ENCODE data around the gene CCND1. TPM values are rescaled to one million over a fixed set of nuclear protein-coding genes. Genes with fewer than 3 reads are reported as not detected.
"Not testable (repeated sequence)": the region's sequence is repeated elsewhere in the genome, so short reads cannot be mapped to it uniquely, and the experiment has no call there.

The CCND1 gene
- total RNA-seq, 1 experiment from 2014 or later, result 372 TPM

GRCh38 chr11:69620683-69621290 is 20.2 kb upstream of the CCND1 start:
- no peak for TF ChIP-seq CTCF (conservative IDR thresholded peaks at IDR 0.05)
- Histone ChIP-seq H3K18ac (ENCODE audit: insufficient read length, low read depth, low read length) (no peak overlapping the region), H3T11ph (ENCODE audit: low read length) (no peak overlapping the region), H2AFZ (ENCODE audit: low read length) (no peak overlapping the region), H3K79me2 (ENCODE audit: insufficient read depth, low read length) (no peaks in the 10 kb centered on the region), H4K5ac (ENCODE audit: insufficient read length, low read depth, low read length) (no peak overlapping the region), H3K14ac (ENCODE audit: insufficient read depth, low read length) (no peak overlapping the region), H3K23me2 (ENCODE audit: insufficient read length, low read depth, low read length, poor library complexity, severe bottlenecking) (no peaks in the 10 kb centered on the region), H4K91ac (ENCODE audit: insufficient read length, low read depth, low read length) (no peak overlapping the region), H3K9me3 (ENCODE audit: control insufficient read depth, low read depth, low read length) (no peaks in the 10 kb centered on the region), H3K56ac (ENCODE audit: insufficient read length, low read depth, low read length) (no peak overlapping the region), H2BK15ac (ENCODE audit: low read depth, low read length) (no peak overlapping the region), H3K9ac (ENCODE audit: extremely low read depth, insufficient read length, low read length) (no peak overlapping the region), H2BK12ac (ENCODE audit: insufficient read length, low read depth, low read length) (no peak overlapping the region), H2BK5ac (ENCODE audit: insufficient read length, low read length) (no peak overlapping the region), H3K27me3 (ENCODE audit: insufficient read depth, low read length) (no peaks in the 10 kb centered on the region), H4K8ac (replicated peaks; ENCODE audit: insufficient read length, low read depth, low read length) (no peak overlapping the region), H4K20me1 (ENCODE audit: control insufficient read depth, insufficient read depth, insufficient read length) (no peaks in the 10 kb centered on the region), H3K4me2 (ENCODE audit: insufficient read depth, insufficient read length, low read length) (no peak overlapping the region), H3K4ac (ENCODE audit: low read depth, low read length) (no peak overlapping the region), H2AK5ac (ENCODE audit: insufficient read length, low read length) (no peak overlapping the region), H3K27ac (ENCODE audit: insufficient read length, low read depth, low read length) (no peak overlapping the region), H2BK120ac (ENCODE audit: low read depth, low read length, poor library complexity, severe bottlenecking) (no peak overlapping the region), H2BK20ac (ENCODE audit: low read depth, low read length, poor library complexity, severe bottlenecking) (no peak overlapping the region), H3K4me1 (ENCODE audit: insufficient read depth, low read length) (no peaks in the 10 kb centered on the region), H3K79me1 (ENCODE audit: insufficient read depth, low read depth, low read length, poor library complexity, severe bottlenecking) (no peaks in the 10 kb centered on the region), H3K23ac (ENCODE audit: insufficient read length, low read depth, low read length) (no peak overlapping the region)
- peaks cover 3 to 9% of the 10 kb centered on the region in 2 experiments; a peak in 3 of 4 replicates for H3K4me1 Mint-ChIP-seq
- no CpG with 5 or more reads among the region's 2 CpGs for WGBS (ENCODE audit: extremely low coverage, insufficient read length, low lambda C conversion rate)
- DNase-seq, result no peak
- H3K9me3 Mint-ChIP-seq, result no peaks in the 10 kb centered on the region; a peak in 2 of 5 replicates
- no peak overlapping the region for H3K27ac Mint-ChIP-seq
- no peaks in the 10 kb centered on the region for H3K36me3 Mint-ChIP-seq (ENCODE audit: insufficient read depth in 1 of 3, low read depth in 3 of 3)
- H3K27me3 Mint-ChIP-seq (ENCODE audit: low read depth), result peaks cover 2% of the 10 kb centered on the region
- H3K4me3 Mint-ChIP-seq, result no peak overlapping the region

GRCh38 chr11:69622097-69622681 is 18.8 kb upstream of the CCND1 start:
- H3K36me3 Mint-ChIP-seq (ENCODE audit: insufficient read depth in 1 of 3, low read depth in 3 of 3); DNase-seq; H3K27ac ChIP-seq (ENCODE audit: insufficient read length, low read depth, low read length): not testable (repeated sequence)

More at GRCh38 chr11:69622097-69622681, 18.8 kb upstream of the CCND1 start:
- H2BK12ac ChIP-seq (ENCODE audit: insufficient read length, low read depth, low read length); H3K23me2 ChIP-seq (ENCODE audit: insufficient read length, low read depth, low read length, poor library complexity, severe bottlenecking); H3K4me1 Mint-ChIP-seq; H3K23ac ChIP-seq (ENCODE audit: insufficient read length, low read depth, low read length); H2AK5ac ChIP-seq (ENCODE audit: insufficient read length, low read length); H3K4ac ChIP-seq (ENCODE audit: low read depth, low read length); H3K4me1 ChIP-seq (ENCODE audit: insufficient read depth, low read length); H2AFZ ChIP-seq (ENCODE audit: low read length); H3K79me2 ChIP-seq (ENCODE audit: insufficient read depth, low read length); H3K9me3 Mint-ChIP-seq; H2BK5ac ChIP-seq (ENCODE audit: insufficient read length, low read length); H4K5ac ChIP-seq (ENCODE audit: insufficient read length, low read depth, low read length); H3K9me3 ChIP-seq (ENCODE audit: control insufficient read depth, low read depth, low read length); H3K27me3 Mint-ChIP-seq (ENCODE audit: low read depth); H3T11ph ChIP-seq (ENCODE audit: low read length); H3K56ac ChIP-seq (ENCODE audit: insufficient read length, low read depth, low read length); H3K18ac ChIP-seq (ENCODE audit: insufficient read length, low read depth, low read length); H4K91ac ChIP-seq (ENCODE audit: insufficient read length, low read depth, low read length); H4K8ac ChIP-seq (replicated peaks; ENCODE audit: insufficient read length, low read depth, low read length); H3K4me3 Mint-ChIP-seq; H3K4me2 ChIP-seq (ENCODE audit: insufficient read depth, insufficient read length, low read length); H2BK120ac ChIP-seq (ENCODE audit: low read depth, low read length, poor library complexity, severe bottlenecking); H2BK20ac ChIP-seq (ENCODE audit: low read depth, low read length, poor library complexity, severe bottlenecking); H3K9ac ChIP-seq (ENCODE audit: extremely low read depth, insufficient read length, low read length); H3K27ac Mint-ChIP-seq; H3K14ac ChIP-seq (ENCODE audit: insufficient read depth, low read length); H3K79me1 ChIP-seq (ENCODE audit: insufficient read depth, low read depth, low read length, poor library complexity, severe bottlenecking); H4K20me1 ChIP-seq (ENCODE audit: control insufficient read depth, insufficient read depth, insufficient read length); H3K27me3 ChIP-seq (ENCODE audit: insufficient read depth, low read length); H2BK15ac ChIP-seq (ENCODE audit: low read depth, low read length): not testable (repeated sequence)
- WGBS (ENCODE audit: extremely low coverage, insufficient read length, low lambda C conversion rate), result no CpG with 5 or more reads among the region's 8 CpGs
